HG03060 (cell line): ENCODE data around the gene RPS6KA2.

Experiments
- ATAC-seq: cut with Tn5 transposase; IDR thresholded peaks from one replicate; pipeline ENCODE4 v1.9.1; 2021; ENCODE audit warnings: low read depth, moderate number of reproducible peaks; ENCODE audit not compliant: unreplicated experiment

Gene RPS6KA2

GRCh38 chr6:166580076-166581050 lies 46.7 kb downstream of the RPS6KA2 start:
- ATAC-seq = no peak

GRCh38 chr6:166579237-166579850 lies 47.7 kb downstream of the RPS6KA2 start:
- no peak for ATAC-seq

GRCh38 chr6:166578536-166579236 lies 48.4 kb downstream of the RPS6KA2 start:
- no peak for ATAC-seq

GRCh38 chr6:166575205-166575604 lies 51.8 kb downstream of the RPS6KA2 start:
- ATAC-seq = no peak

GRCh38 chr6:166573511-166574216 lies 53.4 kb downstream of the RPS6KA2 start:
- ATAC-seq = no peak

- ATAC-seq = no peak
Measured at GRCh38 chr6:166572370-166573261, 54.4 kb downstream of the RPS6KA2 start.

- ATAC-seq = no peak
Measured at GRCh38 chr6:166570929-166571713, 55.9 kb downstream of the RPS6KA2 start.

GRCh38 chr6:166569206-166569605 lies 57.8 kb downstream of the RPS6KA2 start:
- ATAC-seq = no peak

GRCh38 chr6:166567813-166568212 lies 59.2 kb downstream of the RPS6KA2 start:
- ATAC-seq = no peak

GRCh38 chr6:166567107-166567506 lies 59.9 kb downstream of the RPS6KA2 start:
- no peak for ATAC-seq

- ATAC-seq = no peak
Measured at GRCh38 chr6:166566026-166567011, 60.7 kb downstream of the RPS6KA2 start.

GRCh38 chr6:166565084-166565967 lies 61.7 kb downstream of the RPS6KA2 start:
- ATAC-seq = no peak

- ATAC-seq = no peak
Measured at GRCh38 chr6:166563805-166564204, 63.2 kb downstream of the RPS6KA2 start.

- no peak for ATAC-seq
Measured at GRCh38 chr6:166563200-166563599, 63.9 kb downstream of the RPS6KA2 start.

GRCh38 chr6:166562726-166563125 lies 64.3 kb downstream of the RPS6KA2 start:
- no peak for ATAC-seq

- ATAC-seq = no peak
Measured at GRCh38 chr6:166561771-166562359, 65.2 kb downstream of the RPS6KA2 start.
